ENCODE measurements around the gene PLCB3. TPM values are rescaled to one million over a fixed set of nuclear protein-coding genes. Genes with fewer than 3 reads are reported as not detected.

Gene PLCB3
- total RNA-seq, 1 experiment from 2014 or later = 45.3 TPM

DNA sequence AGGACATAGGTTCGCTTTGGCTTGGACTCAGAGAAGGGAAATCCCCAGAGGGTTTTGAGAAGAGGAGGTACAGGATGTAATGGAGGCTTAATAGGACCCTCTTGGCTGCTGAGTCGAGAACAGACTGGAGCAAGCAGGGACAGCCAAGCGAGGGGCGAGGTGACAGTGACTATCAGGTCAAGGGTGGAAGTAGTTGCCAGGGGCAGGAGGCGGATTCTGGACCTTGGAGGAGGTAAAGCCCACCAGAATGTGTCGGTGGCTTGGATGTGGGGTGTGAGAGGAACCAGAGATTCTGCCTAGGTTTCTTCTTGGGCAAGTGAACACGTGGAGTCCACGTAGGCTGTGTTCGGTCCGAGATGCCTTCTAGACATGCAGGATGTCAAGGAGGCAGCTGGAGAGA, 61.6 kb downstream of the PLCB3 start:
- TF ChIP-seq, protein P1, sequence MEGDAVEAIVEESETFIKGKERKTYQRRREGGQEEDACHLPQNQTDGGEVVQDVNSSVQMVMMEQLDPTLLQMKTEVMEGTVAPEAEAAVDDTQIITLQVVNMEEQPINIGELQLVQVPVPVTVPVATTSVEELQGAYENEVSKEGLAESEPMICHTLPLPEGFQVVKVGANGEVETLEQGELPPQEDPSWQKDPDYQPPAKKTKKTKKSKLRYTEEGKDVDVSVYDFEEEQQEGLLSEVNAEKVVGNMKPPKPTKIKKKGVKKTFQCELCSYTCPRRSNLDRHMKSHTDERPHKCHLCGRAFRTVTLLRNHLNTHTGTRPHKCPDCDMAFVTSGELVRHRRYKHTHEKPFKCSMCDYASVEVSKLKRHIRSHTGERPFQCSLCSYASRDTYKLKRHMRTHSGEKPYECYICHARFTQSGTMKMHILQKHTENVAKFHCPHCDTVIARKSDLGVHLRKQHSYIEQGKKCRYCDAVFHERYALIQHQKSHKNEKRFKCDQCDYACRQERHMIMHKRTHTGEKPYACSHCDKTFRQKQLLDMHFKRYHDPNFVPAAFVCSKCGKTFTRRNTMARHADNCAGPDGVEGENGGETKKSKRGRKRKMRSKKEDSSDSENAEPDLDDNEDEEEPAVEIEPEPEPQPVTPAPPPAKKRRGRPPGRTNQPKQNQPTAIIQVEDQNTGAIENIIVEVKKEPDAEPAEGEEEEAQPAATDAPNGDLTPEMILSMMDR (conservative IDR thresholded peaks at IDR 0.05; ENCODE audit: low read depth, low read length) = no peak
- TF ChIP-seq EZH2 (IDR thresholded peaks at IDR 0.05; ENCODE audit: borderline replicate concordance, low read depth, low read length, poor library complexity, severe bottlenecking) = no peak

DNA sequence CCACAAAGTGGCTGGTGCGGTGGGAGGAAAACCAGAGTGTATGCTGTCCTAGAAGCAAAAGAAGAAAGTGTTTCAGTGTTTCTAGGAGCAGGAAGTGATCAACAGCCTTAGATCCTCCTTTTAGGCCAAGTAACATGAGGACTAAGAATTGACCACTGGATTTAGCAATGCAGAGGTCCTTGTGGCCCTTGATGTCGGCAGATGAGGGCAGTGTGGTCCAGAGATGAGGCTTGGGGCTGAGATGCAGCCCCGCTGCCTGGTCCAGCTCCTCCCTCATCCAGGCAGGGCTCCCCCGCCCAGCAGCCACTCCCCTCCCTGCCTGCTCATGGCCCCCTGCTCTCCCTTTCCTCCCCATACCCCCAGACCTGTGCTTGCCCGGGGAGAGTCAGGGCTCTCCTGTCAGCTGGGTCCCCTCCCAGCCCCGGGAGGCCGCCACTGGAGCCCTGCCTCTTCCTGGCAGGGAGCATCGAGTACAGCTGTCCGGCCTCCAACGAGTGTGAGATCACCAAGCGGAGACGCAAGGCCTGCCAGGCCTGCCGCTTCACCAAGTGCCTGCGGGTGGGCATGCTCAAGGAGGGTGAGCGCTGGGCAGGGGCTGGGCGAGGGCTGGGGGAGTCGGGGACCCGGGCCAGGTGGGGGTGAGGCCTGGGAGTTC, 62.3 kb downstream of the PLCB3 start:
- H3K9me3 ChIP-seq (ENCODE audit: low read depth, low read length, poor library complexity, severe bottlenecking) = no peaks in the 10 kb centered on the region
- DNase-seq (ENCODE audit: low spot score) = no peak
- peak overlapping the region; percentile 53 for H3K27ac ChIP-seq (ENCODE audit: low read depth, low read length, poor library complexity, severe bottlenecking)
- BruUV-seq (replicated peaks) = no TSS peak
- ChIA-PET CTCF (no interaction called here), POLR2A (ENCODE audit: low non-redundant PET) (no interaction called here)
- H3K36me3 ChIP-seq (ENCODE audit: insufficient read depth, low read length, poor library complexity, severe bottlenecking) = peaks cover 18% of the 10 kb centered on the region
- intact Hi-C loops (cut with micrococcal nuclease; ENCODE audit: unreplicated experiment) = no loop called here
- H3K4me1 ChIP-seq (ENCODE audit: insufficient read depth, low read length, poor library complexity, severe bottlenecking) = peaks cover 6% of the 10 kb centered on the region
- H3K27me3 ChIP-seq (replicated peaks; ENCODE audit: insufficient read depth, low read depth, low read length, poor library complexity) = no peaks in the 10 kb centered on the region
- no peak for TF ChIP-seq EZH2 (IDR thresholded peaks at IDR 0.05; ENCODE audit: borderline replicate concordance, low read depth, low read length, poor library complexity, severe bottlenecking)
- TF ChIP-seq, protein P1 (conservative IDR thresholded peaks at IDR 0.05; ENCODE audit: low read depth, low read length) = no peak
- H3K4me3 ChIP-seq (ENCODE audit: low read depth, low read length, poor library complexity, severe bottlenecking) = no peak overlapping the region

More for the DNA sequence above, 61.6 kb downstream of the PLCB3 start:
- Histone ChIP-seq H3K27ac (ENCODE audit: low read depth, low read length, poor library complexity, severe bottlenecking) (peak overlapping the region; percentile 53), H3K4me1 (ENCODE audit: insufficient read depth, low read length, poor library complexity, severe bottlenecking) (peaks cover 6% of the 10 kb centered on the region), H3K36me3 (ENCODE audit: insufficient read depth, low read length, poor library complexity, severe bottlenecking) (peaks cover 18% of the 10 kb centered on the region), H3K27me3 (replicated peaks; ENCODE audit: insufficient read depth, low read depth, low read length, poor library complexity) (no peaks in the 10 kb centered on the region), H3K4me3 (ENCODE audit: low read depth, low read length, poor library complexity, severe bottlenecking) (no peak overlapping the region), H3K9me3 (ENCODE audit: low read depth, low read length, poor library complexity, severe bottlenecking) (no peaks in the 10 kb centered on the region)
- POLR2A ChIA-PET (ENCODE audit: low non-redundant PET) = no interaction called here
- CTCF ChIA-PET = interaction anchor here (0.5 kb wide), 1 partner anchor 1279 kb away, joined by 4 read pairs; no protein-coding TSS in a partner anchor
- no peak for DNase-seq (ENCODE audit: low spot score)
- BruUV-seq (replicated peaks) = no TSS peak
- intact Hi-C loops (cut with micrococcal nuclease; ENCODE audit: unreplicated experiment) = no loop called here

DNA sequence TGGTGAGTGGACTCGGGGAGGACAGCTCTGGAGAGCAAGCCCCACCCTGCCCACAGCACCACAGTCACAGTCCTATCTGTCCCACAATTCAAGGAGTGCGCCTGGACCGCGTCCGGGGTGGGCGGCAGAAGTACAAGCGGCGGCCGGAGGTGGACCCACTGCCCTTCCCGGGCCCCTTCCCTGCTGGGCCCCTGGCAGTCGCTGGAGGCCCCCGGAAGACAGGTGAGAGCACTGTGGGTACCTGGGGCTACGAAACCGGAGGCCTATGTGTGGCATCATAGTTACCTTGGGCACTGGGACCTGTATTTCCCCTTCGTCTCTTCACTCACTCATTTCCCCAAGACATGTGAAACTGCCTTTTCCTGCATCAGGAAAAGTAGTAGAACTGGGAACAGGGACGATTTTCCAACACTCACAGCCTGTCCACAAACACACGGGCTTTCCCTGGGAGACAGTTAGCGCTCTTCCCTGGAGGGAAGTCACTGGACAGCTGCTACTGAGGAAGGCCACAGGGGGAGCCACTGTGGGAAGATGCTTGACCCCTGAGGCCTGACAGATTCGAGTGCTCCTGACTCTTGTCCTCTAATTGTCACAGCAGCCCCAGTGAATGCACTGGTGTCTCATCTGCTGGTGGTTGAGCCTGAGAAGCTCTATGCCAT, 62.9 kb downstream of the PLCB3 start:
- H3K36me3 ChIP-seq (ENCODE audit: insufficient read depth, low read length, poor library complexity, severe bottlenecking) = peaks cover 18% of the 10 kb centered on the region
- no peaks in the 10 kb centered on the region for H3K9me3 ChIP-seq (ENCODE audit: low read depth, low read length, poor library complexity, severe bottlenecking)
- CTCF ChIA-PET = no interaction called here
- H3K4me3 ChIP-seq (ENCODE audit: low read depth, low read length, poor library complexity, severe bottlenecking) = no peak overlapping the region
- POLR2A ChIA-PET (ENCODE audit: low non-redundant PET) = no interaction called here
- TF ChIP-seq, protein P1 (conservative IDR thresholded peaks at IDR 0.05; ENCODE audit: low read depth, low read length) = peak; percentile 20; the same call in 1 of the 2 replicates
- no peak for TF ChIP-seq EZH2 (IDR thresholded peaks at IDR 0.05; ENCODE audit: borderline replicate concordance, low read depth, low read length, poor library complexity, severe bottlenecking)
- H3K27ac ChIP-seq (ENCODE audit: low read depth, low read length, poor library complexity, severe bottlenecking) = no peak overlapping the region
- BruUV-seq (replicated peaks) = no TSS peak
- DNase-seq (ENCODE audit: low spot score) = no peak
- peaks cover 12% of the 10 kb centered on the region for H3K4me1 ChIP-seq (ENCODE audit: insufficient read depth, low read length, poor library complexity, severe bottlenecking)
- intact Hi-C loops (cut with micrococcal nuclease; ENCODE audit: unreplicated experiment) = no loop called here
- H3K27me3 ChIP-seq (replicated peaks; ENCODE audit: insufficient read depth, low read depth, low read length, poor library complexity) = no peaks in the 10 kb centered on the region
